ENCODE results near the gene LAMC1. TPM values are rescaled to one million over a fixed set of nuclear protein-coding genes. Genes with fewer than 3 reads are reported as not detected.

The LAMC1 gene
- total RNA-seq, 4 donors from 2014 or later = 76.9 to 159 (median 81.0) TPM

DNA sequence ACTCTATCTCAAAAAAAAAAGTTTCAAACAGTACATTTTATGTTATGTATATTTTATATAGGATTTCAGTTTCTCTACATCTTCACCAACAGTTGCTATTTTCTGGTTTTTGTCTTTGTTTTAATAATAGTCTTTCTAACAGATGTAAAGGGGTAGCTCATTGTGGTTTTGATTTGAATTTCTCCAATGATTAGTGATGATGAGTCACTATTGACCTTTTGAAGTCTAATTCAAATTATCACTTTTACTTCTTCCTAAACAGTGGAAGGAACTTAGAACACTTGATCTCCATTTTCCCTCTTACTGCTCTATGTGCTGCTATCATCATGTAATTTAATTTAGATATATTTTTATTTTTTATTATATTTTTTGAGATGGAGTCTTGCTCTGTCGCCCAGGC, 38.6 kb upstream of the LAMC1 start:
- intact Hi-C loops (cut with DNase I; ENCODE audit: low total_unique reads) = no loop called here
- no peak for DNase-seq (ENCODE audit: low spot score in 2 of 2)
- TF ChIP-seq POLR2A (IDR thresholded peaks at IDR 0.05) = no peak
- TF ChIP-seq, protein P1, sequence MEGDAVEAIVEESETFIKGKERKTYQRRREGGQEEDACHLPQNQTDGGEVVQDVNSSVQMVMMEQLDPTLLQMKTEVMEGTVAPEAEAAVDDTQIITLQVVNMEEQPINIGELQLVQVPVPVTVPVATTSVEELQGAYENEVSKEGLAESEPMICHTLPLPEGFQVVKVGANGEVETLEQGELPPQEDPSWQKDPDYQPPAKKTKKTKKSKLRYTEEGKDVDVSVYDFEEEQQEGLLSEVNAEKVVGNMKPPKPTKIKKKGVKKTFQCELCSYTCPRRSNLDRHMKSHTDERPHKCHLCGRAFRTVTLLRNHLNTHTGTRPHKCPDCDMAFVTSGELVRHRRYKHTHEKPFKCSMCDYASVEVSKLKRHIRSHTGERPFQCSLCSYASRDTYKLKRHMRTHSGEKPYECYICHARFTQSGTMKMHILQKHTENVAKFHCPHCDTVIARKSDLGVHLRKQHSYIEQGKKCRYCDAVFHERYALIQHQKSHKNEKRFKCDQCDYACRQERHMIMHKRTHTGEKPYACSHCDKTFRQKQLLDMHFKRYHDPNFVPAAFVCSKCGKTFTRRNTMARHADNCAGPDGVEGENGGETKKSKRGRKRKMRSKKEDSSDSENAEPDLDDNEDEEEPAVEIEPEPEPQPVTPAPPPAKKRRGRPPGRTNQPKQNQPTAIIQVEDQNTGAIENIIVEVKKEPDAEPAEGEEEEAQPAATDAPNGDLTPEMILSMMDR (IDR thresholded peaks at IDR 0.05) = no peak
- H3K4me3 ChIP-seq (ENCODE audit: low read depth, poor library complexity, severe bottlenecking) = no peak overlapping the region
- 100% methylated on average over 1 of the region's 1 CpG for WGBS, 2 donors

DNA sequence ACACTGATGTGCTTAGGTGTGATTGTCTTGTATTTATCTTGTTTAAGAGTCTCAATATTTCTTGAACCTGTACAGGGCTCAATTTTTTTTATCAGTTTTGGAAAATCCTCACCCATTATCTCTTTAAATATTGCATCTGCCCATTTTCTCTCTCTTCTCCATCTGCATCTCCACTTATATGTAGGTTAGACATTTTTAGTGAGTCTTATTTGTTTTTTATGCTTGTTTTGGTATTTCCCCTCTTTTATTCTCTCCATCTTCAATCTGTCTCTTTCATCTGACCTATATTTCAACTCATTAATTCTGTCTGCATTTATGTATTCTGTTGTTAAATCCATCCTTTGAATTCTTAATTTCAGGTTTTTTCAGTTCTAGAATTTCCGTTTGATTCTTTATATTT, 37.3 kb upstream of the LAMC1 start:
- no peak for TF ChIP-seq POLR2A (IDR thresholded peaks at IDR 0.05)
- TF ChIP-seq, protein P1 (IDR thresholded peaks at IDR 0.05) = no peak
- intact Hi-C loops (cut with DNase I; ENCODE audit: low total_unique reads) = no loop called here
- DNase-seq (ENCODE audit: low spot score in 2 of 2) = no peak
- H3K4me3 ChIP-seq (ENCODE audit: low read depth, poor library complexity, severe bottlenecking) = no peak overlapping the region
- WGBS, 2 donors = 77 to 95% methylated on average over 1 of the region's 1 CpG

DNA sequence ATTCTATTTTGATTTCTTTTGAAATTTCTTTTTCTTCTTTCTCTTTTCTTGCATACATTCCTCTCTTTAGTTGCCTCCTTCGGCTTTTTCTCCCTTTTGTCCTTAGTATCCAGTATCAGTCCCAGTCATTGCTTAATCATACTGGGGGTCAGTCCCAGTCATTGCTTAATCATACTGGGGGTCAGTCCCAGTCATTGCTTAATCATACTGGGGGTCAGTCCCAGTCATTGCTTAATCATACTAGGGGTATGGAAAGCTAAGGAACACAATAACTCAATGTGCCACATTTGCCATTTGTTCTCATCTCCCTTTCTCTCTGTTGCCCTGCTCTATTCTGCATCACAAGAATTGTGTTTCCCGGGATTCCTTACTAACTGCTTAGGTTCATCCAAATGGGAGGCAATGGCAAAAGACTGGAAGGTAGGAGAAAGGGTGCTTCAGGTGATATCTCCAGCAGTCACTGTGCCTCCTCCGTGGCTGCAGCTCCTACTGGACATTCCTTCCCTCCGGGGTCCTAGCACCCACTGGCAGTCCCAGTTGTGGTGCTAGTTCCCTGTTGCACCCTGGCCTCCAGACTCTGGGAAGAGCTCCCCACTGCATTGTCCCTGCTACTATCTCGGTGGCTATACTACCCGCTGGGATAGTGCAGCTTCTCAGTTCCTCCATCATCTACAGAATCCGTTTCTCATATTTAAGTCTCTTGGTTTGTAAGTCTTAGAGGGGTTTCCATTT, 32.6 kb upstream of the LAMC1 start:
- TF ChIP-seq, protein P1 (IDR thresholded peaks at IDR 0.05) = no peak
- no peak for TF ChIP-seq POLR2A (IDR thresholded peaks at IDR 0.05)
- intact Hi-C loops (cut with DNase I; ENCODE audit: low total_unique reads) = no loop called here
- no peak overlapping the region for H3K4me3 ChIP-seq (ENCODE audit: low read depth, poor library complexity, severe bottlenecking)
- DNase-seq (ENCODE audit: low spot score in 2 of 2) = no peak
- 91 to 94% methylated on average over 7 of the region's 7 CpGs for WGBS, 2 donors

DNA sequence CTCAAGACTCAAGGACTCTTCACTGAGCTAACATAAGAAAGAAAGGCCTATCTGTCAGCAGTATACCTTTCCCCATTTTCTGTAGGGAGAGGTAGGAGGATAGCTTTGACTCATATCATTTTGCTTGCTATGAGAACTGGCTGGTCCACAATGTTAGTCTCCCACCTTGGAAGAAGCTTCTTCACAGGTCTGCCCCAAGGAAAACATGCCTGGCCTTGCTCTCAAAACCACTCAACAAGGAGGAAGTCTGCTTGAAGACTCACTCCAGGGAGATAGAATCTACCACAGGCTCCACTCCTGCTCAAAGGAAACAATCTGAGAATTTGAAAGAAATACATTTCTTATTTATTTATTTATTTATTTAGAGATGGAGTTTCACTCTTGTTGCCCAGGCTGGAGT, 29.5 kb upstream of the LAMC1 start:
- H3K4me3 ChIP-seq (ENCODE audit: low read depth, poor library complexity, severe bottlenecking) = no peak overlapping the region
- intact Hi-C loops (cut with DNase I; ENCODE audit: low total_unique reads) = no loop called here
- DNase-seq (ENCODE audit: low spot score in 2 of 2) = no peak
- TF ChIP-seq POLR2A (IDR thresholded peaks at IDR 0.05) = no peak
- TF ChIP-seq, protein P1 (IDR thresholded peaks at IDR 0.05) = no peak

DNA sequence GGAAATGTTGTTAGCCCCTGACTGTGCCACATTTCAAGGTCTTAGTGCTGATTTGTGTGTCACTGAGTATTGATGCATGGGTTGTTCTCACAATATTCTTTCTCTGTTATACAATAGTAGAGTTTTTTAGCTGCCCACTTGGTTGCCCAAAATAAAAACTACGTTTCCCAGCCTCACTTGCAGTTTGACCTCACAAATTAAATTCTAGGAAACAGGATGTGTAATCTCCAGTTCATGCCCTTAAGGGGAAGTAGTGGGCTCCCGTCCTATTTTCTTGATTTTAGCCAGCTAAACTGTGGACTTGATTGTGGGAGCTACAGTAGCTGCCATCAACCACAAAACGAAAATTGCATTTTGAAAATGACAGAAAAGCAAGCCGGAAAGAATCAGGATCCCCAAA, 27.3 kb upstream of the LAMC1 start:
- no peak for TF ChIP-seq POLR2A (IDR thresholded peaks at IDR 0.05)
- TF ChIP-seq, protein P1 (IDR thresholded peaks at IDR 0.05) = no peak
- DNase-seq (ENCODE audit: low spot score in 2 of 2) = no peak
- no peak overlapping the region for H3K4me3 ChIP-seq (ENCODE audit: low read depth, poor library complexity, severe bottlenecking)
- WGBS, 2 donors = 62% methylated on average over 4 of the region's 4 CpGs
- intact Hi-C loops (cut with DNase I; ENCODE audit: low total_unique reads) = no loop called here

DNA sequence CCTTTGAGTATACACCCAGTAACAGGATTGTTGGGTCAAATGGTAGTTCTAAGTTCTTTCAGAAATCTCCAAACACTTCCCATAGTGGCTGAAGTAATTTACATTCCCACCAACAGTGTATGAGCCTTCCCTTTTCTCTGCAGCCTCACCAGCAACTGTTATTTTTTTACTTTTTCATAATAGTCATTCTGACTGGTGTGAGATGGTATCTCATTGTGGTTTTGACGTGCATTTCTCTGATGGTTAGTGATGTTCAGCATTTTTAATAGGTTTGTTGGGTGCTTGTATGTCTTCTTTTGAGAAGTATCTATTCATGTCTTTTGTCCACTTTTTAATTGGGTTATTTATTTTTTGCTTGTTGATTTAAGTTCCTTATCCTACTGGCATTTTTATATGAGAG, 26.4 kb upstream of the LAMC1 start:
- TF ChIP-seq POLR2A (IDR thresholded peaks at IDR 0.05) = no peak
- TF ChIP-seq, protein P1 (IDR thresholded peaks at IDR 0.05) = no peak
- no peak for DNase-seq (ENCODE audit: low spot score in 2 of 2)
- no peak overlapping the region for H3K4me3 ChIP-seq (ENCODE audit: low read depth, poor library complexity, severe bottlenecking)
- intact Hi-C loops (cut with DNase I; ENCODE audit: low total_unique reads) = no loop called here
- WGBS, 2 donors = 67 to 72% methylated on average over 1 of the region's 1 CpG

Measured in lower leg skin (tissue), 4 donors.